Hepatocyte (in vitro differentiated cells): ENCODE results near the gene FERMT2.

Experiments
- CTCF ChIP-seq: fragments of 200-600 bp; sonication (generic); IDR thresholded peaks from 2 replicates; pipeline ENCODE4 v1.5.1; 2016; ENCODE audit warnings: antibody characterized with exemption, mild to moderate bottlenecking; ENCODE audit not compliant: poor library complexity
- EZH2 ChIP-seq: fragments of 200-600 bp; sonication (generic); IDR thresholded peaks from 2 replicates; pipeline ENCODE4 v1.6.1; 2016; ENCODE audit warnings: antibody characterized with exemption, mild to moderate bottlenecking, borderline replicate concordance
- EZH2phosphoT487 ChIP-seq: fragments of 200-600 bp; sonication (generic); IDR thresholded peaks from one replicate; pipeline ENCODE4 v1.6.1; 2018; ENCODE audit warnings: antibody characterized with exemption, mild to moderate bottlenecking, low read depth, moderate library complexity; ENCODE audit not compliant: unreplicated experiment, severe bottlenecking

- TF ChIP-seq CTCF (no peak), EZH2phosphoT487 (no peak), EZH2 (no peak)
Measured at GRCh38 chr14:52923902-52924575, 26.8 kb downstream of the FERMT2 start.
